Activated CD8-positive, alpha-beta memory T cell treated with anti-CD3 and anti-CD28 coated beads for 4 hours (primary cell): ENCODE results near the gene LRRC2.
"Not testable (repeated sequence)": the region's sequence is repeated elsewhere in the genome, so short reads cannot be mapped to it uniquely, and the experiment has no call there.

Source experiments
- DNase-seq, 2 donors: peaks; one replicate each; pipeline ENCODE4 v3.0.0-alpha.2; 2020; ENCODE audit warnings: low read depth in 2 of 2

LRRC2 gene

DNA sequence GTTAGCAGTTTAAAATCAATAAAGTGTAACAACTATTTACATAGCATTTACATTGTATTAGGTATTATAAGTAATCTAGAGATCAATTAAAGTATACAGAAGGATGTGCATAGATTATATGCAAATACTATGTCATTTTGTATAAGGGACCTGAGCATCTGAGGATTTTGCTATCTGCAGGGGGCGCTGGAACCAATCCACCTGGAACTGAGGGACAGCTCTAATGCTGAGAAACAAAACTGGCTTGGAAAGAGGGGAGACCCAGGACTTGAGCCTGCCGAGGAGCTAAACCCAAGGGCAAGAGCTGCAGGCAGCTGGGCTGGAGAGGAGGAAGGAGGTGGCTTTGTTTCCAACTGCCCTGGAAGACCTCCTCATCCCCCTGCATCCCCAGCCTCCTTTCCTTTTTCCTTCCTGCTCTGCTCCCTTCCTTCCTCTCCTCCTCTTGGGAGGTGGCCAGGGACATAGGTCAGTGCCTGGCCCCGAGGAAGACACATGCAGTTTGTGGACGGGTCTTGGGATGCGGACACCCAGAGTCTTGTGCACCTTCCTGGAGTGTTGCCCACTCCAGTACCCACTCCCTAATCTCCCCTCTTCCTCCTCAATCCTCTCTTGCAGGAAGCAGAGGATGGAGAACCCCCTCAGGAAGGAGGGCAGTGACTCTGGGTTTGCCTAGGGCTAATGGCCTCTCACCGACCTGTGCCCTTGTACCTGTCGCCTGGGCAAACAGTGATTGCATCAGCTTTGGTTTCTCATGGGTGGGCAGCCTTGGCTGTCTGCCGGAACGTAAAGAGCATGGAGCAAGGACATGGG lies 69.2 kb downstream of the LRRC2 start:
- no peak for DNase-seq

DNA sequence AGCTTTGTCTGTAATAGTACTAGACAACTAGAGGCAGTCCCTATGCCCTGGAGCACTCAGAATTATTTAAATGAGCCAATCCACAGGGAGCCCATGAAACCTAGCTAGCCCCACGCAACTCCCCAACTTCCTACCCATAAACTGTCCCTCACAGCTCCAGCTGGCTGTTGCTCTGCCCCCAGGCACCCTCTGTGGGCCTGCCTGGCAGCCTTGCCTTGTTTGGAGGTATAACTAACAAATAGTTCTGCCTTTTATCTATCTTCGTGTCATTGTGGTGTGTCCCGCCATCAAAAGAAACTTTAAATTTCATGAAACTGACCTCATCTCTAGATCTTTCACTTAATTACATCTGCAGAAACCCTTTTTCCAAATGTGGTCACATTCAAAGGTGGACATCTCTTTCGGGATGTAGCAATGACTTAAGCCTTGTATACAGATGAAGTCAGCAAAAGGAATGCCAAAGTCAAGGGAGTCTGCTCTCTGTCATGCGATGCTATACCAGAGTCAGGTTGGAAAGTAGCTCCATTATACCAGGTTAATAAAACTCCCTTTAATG lies 70.1 kb downstream of the LRRC2 start:
- DNase-seq = no peak

DNA sequence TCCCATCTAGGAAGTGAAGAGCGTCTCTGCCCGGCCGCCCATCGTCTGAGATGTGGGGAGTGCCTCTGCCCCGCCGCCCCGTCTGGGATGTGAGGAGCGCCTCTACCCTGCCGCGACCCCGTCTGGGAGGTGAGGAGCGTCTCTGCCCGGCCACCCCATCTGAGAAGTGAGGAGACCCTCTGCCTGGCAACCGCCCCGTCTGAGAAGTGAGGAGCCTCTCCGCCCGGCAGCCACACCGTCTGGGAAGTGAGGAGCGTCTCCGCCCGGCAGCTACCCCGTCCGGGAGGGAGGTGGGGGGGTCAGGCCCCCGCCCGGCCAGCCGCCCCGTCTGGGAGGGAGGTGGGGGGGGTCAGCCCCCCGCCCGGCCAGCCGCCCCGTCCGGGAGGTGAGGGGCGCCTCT lies 71.6 kb downstream of the LRRC2 start:
- DNase-seq = not testable (repeated sequence)

- DNase-seq = no peak
Observed at GRCh38 chr3:46492890-46493547, 73.1 kb downstream of the LRRC2 start.

DNA sequence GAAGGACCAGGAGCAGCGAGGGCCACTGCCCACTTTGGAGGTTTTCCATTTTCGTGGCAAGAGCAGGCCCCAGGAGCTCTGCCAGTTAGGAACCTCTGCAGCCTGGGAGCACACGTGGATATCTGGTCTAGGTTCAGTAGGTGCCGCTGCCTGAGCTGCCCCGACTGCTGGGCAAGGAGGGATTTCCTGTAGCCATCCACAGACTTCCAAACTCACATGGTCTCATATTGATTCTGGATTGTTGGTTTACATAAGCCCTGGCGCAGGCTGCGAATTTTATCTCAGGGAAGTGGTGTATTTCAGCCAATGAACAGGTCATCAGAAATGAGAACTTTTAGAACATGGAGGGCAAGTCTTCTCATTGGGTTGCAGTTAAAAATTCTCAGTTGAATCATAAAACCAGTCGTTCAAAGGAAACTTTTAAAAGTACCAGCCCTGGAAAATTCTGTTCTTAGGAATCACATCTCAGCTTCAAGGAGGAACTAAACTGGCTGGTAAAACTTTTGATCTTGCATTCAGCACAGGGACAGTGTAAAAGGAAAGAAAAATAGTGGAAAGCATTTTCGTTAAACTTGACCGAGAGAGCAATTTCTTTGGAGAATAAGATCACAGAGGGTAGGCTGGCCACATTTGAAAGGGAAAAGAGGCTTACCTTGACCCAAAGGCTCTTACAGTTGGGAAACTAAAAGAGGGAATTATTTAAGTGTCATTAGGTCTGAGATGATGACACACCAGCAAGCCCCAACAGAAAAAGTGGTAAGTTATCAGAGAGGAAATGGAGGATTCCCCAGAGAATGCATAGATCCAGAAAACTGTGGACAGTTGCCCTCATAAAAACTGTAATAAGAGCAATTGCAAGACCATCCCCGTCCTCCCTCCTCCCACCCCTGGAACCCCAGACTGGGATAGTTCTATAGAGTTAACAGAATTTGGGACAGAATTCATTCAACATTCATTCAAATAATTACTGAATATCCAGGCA lies 74.7 kb downstream of the LRRC2 start:
- DNase-seq = no peak

DNA sequence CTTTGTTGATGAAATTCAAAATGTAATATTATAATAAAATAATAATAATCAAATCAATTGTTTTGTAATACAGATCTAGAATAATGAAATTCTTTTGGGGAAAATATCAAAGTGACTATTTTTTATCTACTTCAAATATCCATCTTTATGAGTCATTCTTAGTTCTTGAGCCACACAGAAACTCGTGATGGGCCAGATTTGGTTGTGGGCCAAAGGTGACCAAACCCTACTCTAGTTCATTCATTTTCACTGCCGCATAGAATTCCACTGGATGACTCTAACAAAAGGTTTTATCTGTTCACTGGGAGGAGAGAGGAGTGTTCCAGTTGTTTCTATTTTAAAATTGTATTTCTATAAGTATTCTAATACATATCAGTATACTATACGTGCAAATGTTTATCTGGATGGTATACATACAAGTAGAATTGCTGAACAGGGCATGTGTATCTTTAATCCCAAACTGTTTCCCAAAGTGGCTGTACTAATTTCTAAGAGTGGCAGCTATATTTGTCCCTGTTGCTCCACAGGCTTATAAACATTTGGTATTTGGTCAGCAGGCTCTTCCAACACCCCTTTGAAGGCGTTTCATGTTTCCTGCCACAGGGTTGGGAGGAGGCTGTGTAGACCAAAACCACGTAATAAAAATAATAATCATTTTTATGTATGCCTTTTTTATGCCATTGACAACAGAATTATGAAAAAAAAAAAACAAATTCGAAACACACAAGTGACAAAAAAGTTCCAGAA lies 75.6 kb downstream of the LRRC2 start:
- no peak for DNase-seq

- no peak for DNase-seq
Observed at GRCh38 chr3:46489875-46490274, 76.2 kb downstream of the LRRC2 start.

DNA sequence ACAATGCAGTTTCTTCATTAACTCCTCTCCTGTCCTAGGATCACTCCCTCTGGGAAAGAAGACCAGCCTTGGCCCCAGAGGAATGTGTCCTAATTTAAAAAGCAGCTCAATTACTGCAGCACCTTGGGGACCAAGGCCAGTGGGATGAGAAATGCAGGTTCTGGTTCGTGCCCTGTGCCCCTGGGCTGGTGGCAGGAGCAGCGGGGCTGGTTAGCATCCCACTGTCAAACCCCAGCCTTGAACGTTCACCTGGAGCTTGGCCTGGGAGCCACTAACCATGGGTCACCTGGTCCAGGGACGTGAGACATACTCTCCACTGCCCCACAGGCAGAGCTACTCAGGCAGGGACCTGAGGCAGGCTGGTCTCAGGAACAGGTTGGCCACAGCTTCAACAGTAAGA lies 76.7 kb downstream of the LRRC2 start:
- DNase-seq = no peak

DNA sequence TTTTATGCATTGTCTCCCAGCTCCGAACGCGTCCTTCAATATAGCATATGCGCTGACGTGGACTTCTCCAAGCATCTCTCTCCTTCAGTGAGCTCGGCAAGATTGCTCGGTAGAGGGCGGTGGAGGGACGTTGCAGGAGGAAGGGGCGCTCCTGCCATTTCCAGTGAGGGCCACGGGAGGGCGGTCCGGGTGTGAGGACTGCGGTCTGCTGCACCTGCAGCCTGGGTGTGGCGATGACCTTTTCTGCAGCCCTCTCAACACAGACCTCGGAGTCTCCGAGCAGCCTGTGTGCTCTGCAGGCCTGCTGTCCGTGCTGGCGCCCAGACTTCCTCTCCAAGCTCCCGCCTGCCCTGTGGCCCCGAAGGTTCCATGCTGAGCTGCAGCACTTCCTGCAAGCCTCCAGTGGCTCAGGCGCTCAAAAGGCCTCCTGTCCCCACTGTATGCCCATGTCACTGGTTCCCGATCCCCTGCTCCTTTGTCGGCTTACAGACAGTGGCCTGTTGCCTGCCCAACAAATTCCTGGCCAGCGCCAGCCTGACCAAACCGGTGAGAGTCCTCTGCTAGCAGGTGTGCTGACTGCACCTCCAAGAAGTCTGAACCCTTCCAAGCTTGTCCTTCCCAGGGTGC lies 77.3 kb downstream of the LRRC2 start:
- DNase-seq = peak; percentile 83 to 86

GRCh38 chr3:46485779-46486175 lies 80.3 kb downstream of the LRRC2 start:
- DNase-seq = no peak

DNA sequence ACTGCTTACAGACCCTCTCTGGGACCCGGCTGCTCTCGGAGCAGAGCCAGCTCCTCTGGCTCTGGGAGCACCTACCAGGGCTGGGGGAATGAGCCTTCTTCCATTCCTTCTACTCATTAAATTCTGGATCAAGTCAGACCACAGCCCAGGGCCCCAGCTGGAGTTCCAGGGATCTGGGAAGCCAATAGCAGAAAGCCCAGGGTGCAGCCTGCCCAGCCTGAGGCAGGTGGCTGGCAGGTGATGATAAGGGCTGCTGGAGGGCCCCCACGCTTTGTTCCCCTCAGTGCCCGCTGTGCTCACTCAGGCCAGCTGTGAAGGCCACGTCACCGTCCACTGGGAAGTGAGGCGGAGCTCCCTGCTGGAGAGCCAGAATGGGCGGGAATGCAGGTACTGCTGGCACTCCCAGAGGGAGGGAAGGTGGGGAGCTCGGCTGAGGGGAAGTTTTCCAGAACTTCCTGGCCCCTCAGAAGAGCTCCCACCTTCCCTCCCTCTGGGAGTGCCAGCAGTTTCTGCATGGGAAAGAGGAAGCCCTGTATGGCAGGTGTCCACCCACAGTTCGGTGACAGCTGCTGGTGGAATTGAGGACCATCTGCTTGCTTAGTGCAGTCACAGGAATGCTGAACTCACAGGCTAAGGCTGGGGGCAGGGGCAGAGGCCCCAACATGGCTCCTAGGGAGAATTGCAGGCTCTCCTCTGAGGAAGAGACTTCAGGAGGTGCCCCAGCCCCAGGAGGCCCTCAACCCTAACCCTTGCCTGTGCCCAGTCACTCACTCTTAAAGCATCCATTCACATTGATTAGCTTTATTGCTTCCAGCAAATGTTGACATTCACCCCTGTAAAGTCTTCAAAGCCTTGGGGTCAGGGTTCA lies 81.0 kb downstream of the LRRC2 start:
- DNase-seq = no peak

DNA sequence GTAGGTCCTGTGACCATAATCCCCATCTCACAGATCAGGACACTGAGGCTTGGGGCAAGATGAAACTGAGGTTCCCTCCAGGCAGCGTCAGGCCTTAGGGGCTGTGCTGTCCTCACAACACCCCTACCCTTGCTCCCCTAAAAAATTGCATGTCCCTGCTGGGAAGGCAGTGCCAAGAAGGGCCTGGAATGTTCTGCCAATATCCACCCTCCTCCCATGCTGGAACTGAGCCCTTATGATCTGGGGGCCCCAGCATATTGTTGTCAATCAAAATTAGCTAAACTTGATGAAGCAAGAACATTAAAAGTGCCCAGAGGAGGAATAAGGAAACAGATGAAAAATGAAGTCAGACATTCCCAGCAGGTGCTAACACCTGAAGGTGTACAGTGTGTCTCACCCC lies 81.7 kb downstream of the LRRC2 start:
- no peak for DNase-seq

DNA sequence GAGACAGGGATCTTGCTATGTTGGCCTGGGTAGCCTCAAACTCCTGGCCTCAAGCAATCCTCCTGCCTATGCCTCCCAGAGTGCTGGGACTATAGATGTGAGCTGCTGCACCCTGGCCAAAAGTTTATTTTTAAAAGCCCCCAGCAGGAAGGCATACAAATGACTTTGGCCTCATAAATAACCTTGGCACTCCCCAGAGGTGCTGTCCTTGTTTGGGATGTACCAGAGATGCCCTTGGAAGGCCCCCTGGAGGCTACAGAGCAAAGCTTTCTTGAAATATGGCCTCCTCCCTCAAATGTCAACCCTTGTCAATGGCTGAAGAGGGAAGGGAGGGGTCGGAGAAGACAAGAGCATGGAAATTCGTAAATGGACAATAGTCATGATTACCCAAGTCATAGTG lies 82.3 kb downstream of the LRRC2 start:
- DNase-seq = no peak

GRCh38 chr3:46482632-46483350 lies 83.3 kb downstream of the LRRC2 start:
- no peak for DNase-seq

GRCh38 chr3:46481636-46482035 lies 84.5 kb downstream of the LRRC2 start:
- DNase-seq = no peak

- no peak for DNase-seq
Observed at GRCh38 chr3:46480491-46481195, 85.5 kb downstream of the LRRC2 start.

- no peak for DNase-seq
Observed at GRCh38 chr3:46479696-46480095, 86.4 kb downstream of the LRRC2 start.

- DNase-seq = no peak
Observed at GRCh38 chr3:46479021-46479420, 87.1 kb downstream of the LRRC2 start.
